Kidney (tissue), 14 donors: ENCODE data around the gene SPARC. TPM values are rescaled to one million over a fixed set of nuclear protein-coding genes. Genes with fewer than 3 reads are reported as not detected.
A peak's percentile ranks its signal among the peaks of the same experiment; 100 is the strongest.

Experiments used
- DNase-seq, 5 donors: peaks; one replicate each; pipeline ENCODE4 v3.0.0-alpha.2; 2013 to 2020
- FAIRE-seq: peaks from 2 replicates; lab custom pipeline; 2012; peaks lifted over from hg19 to GRCh38; lab: Jason Lieb, UNC
- H3K27ac ChIP-seq, 2 donors: one replicate each; pipeline ENCODE4 v1.7.0; 2013; ENCODE audit warnings: low read depth in 2 of 2, low read length in 2 of 2, inconsistent platforms in 1 of 2
- H3K27me3 ChIP-seq: one replicate; pipeline ENCODE4 v1.7.1; 2013; ENCODE audit warnings: low read length, inconsistent platforms; ENCODE audit not compliant: control insufficient read depth, insufficient read depth
- H3K36me3 ChIP-seq, 3 donors: one replicate each; pipeline versions ENCODE4 v1.7.0 to v1.7.1; 2013; ENCODE audit warnings: low read length in 3 of 3, control low read depth in 1 of 3, inconsistent platforms in 1 of 3; ENCODE audit not compliant: insufficient read depth in 3 of 3, control insufficient read depth in 2 of 3
- H3K4me1 ChIP-seq, 3 donors: one replicate each; pipeline versions ENCODE4 v1.7.0 to v1.7.1; 2013; ENCODE audit warnings: low read length in 3 of 3, inconsistent platforms in 1 of 3, low read depth in 1 of 3; ENCODE audit not compliant: control insufficient read depth in 2 of 3, insufficient read depth in 2 of 3
- H3K4me3 ChIP-seq, 3 donors: one replicate each; pipeline versions ENCODE4 v1.7.0 to v1.8.1; 2013; ENCODE audit warnings: low read length in 3 of 3, control low read depth in 1 of 3, inconsistent platforms in 1 of 3
- H3K9ac ChIP-seq, 3 donors: one replicate each; pipeline versions ENCODE4 v1.7.0 to v1.7.1; 2013; ENCODE audit warnings: low read length in 3 of 3, control low read depth in 1 of 3, inconsistent platforms in 1 of 3
- H3K9me3 ChIP-seq, 3 donors: one replicate each; pipeline versions ENCODE4 v1.7.0 to v1.7.1; 2013; ENCODE audit warnings: low read length in 3 of 3, control low read depth in 1 of 3, inconsistent platforms in 1 of 3; ENCODE audit not compliant: control insufficient read depth in 2 of 3, insufficient read depth in 1 of 3
- intact Hi-C: fragments of 100-400 bp; cut with DNase I; formaldehyde crosslinking; loops from one replicate; pipeline ENCODE4 v1.11.1; 2022
- polyA plus RNA-seq: library from polyadenylated mRNA; stranded (reverse); fragments of 350-450 nt; fragmentation: Illumina TruSeq; extraction: RNeasy Lipid Tissue Mini Kit (QIAGEN cat#74804); gene quantifications from one replicate; pipeline ENCODE4 v1.2.3, GENCODE V29; 2014; ENCODE audit warnings: low read depth, low replicate concordance; ENCODE audit not compliant: insufficient read depth
- total RNA-seq: library from RNA; stranded (reverse); fragmentation: NEBNext Ultra II Directional; extraction: Animal tissue kit (Norgen Biotek cat#: 25700); gene quantifications from one replicate; pipeline ENCODE4 v1.2.1, GENCODE V29; 2021
- TF ChIP-seq, protein P1 (sequence below): IDR thresholded peaks from 3 replicates; pipeline ENCODE4 v1.5.1; 2012; ENCODE audit warnings: mild to moderate bottlenecking, moderate library complexity, borderline replicate concordance; ENCODE audit not compliant: insufficient read depth; ENCODE audit errors: extremely low read depth
- donor health status: control.
- donor health status: control.
- donor health status: control.
- donor health status: control.
- donor health status: control.
- donor health status: DM: yes; HTN: yes; CAD: no.
- donor health status: Normal renal cell carcinoma (clear cell type).

The SPARC gene
- total and polyA plus RNA-seq, 2 donors from 2014 or later, result 581 to 637 TPM

DNA sequence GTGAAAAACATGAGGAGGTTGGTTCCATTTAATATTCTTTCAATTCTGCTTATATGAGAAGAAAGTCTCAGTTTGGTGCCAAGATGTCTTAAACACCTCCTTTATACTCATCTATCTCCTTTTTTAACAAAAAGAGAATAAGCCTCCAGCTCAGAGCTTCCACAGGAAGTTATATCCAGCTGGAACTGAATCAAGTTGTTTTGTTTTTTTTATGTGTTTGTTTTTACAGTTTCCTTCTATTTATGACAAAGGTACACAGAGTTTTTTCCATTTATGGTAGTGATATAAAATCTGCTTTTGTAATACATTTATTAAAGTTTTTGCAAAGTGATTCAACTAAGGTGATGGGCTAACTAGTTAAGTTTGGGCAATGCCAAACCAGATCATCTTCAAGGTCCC, 10.4 kb downstream of the SPARC start:
- H3K27ac ChIP-seq, result peak overlapping the region; percentile 71 to 95
- intact Hi-C loops, result no loop called here
- peaks cover 10 to 31% (median 22%) of the 10 kb centered on the region in 3 donors for H3K36me3 ChIP-seq
- no peak for DNase-seq
- TF ChIP-seq, protein P1, sequence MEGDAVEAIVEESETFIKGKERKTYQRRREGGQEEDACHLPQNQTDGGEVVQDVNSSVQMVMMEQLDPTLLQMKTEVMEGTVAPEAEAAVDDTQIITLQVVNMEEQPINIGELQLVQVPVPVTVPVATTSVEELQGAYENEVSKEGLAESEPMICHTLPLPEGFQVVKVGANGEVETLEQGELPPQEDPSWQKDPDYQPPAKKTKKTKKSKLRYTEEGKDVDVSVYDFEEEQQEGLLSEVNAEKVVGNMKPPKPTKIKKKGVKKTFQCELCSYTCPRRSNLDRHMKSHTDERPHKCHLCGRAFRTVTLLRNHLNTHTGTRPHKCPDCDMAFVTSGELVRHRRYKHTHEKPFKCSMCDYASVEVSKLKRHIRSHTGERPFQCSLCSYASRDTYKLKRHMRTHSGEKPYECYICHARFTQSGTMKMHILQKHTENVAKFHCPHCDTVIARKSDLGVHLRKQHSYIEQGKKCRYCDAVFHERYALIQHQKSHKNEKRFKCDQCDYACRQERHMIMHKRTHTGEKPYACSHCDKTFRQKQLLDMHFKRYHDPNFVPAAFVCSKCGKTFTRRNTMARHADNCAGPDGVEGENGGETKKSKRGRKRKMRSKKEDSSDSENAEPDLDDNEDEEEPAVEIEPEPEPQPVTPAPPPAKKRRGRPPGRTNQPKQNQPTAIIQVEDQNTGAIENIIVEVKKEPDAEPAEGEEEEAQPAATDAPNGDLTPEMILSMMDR, result no peak
- no peak for FAIRE-seq
- no peak overlapping the region for H3K9ac ChIP-seq
- no peaks in the 10 kb centered on the region for H3K9me3 ChIP-seq
- H3K27me3 ChIP-seq, result no peaks in the 10 kb centered on the region
- H3K4me1 ChIP-seq, result peaks cover 4 to 56% (median 39%) of the 10 kb centered on the region in 3 donors
- no peak overlapping the region for H3K4me3 ChIP-seq

DNA sequence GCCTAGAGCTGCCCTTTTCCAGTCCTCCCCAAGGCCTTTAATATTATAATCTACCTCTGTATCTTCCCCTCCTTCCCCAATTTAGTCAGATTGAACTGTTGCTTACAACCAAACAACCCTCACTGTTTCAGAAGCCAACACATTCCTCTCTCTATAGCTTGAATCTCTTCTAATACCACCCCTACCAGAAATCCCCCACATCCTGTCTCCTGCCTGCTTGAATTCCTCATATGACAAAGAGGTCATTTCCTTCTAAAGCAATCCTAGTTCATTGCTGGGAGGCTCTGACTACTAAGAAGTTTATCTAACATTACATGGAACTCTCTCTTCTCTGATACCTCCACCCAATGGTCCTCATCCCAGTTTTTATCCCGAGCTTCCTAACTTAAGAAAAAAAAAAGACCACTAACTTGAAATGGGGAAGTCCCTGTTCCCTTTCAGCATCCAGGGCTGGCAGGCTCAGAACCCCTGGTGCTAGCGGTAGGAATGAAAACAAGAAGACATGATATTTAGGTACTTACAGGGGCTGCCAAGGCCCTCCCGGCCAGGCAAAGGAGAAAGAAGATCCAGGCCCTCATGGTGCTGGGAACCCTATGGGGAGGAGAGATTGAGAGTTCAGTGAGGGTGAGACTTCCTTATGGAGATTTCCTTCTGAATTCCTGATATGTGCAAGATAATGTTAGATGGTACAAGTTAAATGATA, 11.0 kb downstream of the SPARC start:
- H3K27ac ChIP-seq, result peak overlapping the region; percentile 71 to 95
- H3K9ac ChIP-seq, result no peak overlapping the region
- DNase-seq, result peak in 1 of 5 donors; percentile 30
- peaks cover 4 to 54% (median 43%) of the 10 kb centered on the region in 3 donors for H3K4me1 ChIP-seq
- FAIRE-seq, result no peak
- H3K9me3 ChIP-seq, result no peaks in the 10 kb centered on the region
- intact Hi-C loops, result no loop called here
- no peaks in the 10 kb centered on the region for H3K27me3 ChIP-seq
- no peak overlapping the region for H3K4me3 ChIP-seq
- peaks cover 11 to 36% (median 22%) of the 10 kb centered on the region in 3 donors for H3K36me3 ChIP-seq
- TF ChIP-seq, protein P1, result no peak

DNA sequence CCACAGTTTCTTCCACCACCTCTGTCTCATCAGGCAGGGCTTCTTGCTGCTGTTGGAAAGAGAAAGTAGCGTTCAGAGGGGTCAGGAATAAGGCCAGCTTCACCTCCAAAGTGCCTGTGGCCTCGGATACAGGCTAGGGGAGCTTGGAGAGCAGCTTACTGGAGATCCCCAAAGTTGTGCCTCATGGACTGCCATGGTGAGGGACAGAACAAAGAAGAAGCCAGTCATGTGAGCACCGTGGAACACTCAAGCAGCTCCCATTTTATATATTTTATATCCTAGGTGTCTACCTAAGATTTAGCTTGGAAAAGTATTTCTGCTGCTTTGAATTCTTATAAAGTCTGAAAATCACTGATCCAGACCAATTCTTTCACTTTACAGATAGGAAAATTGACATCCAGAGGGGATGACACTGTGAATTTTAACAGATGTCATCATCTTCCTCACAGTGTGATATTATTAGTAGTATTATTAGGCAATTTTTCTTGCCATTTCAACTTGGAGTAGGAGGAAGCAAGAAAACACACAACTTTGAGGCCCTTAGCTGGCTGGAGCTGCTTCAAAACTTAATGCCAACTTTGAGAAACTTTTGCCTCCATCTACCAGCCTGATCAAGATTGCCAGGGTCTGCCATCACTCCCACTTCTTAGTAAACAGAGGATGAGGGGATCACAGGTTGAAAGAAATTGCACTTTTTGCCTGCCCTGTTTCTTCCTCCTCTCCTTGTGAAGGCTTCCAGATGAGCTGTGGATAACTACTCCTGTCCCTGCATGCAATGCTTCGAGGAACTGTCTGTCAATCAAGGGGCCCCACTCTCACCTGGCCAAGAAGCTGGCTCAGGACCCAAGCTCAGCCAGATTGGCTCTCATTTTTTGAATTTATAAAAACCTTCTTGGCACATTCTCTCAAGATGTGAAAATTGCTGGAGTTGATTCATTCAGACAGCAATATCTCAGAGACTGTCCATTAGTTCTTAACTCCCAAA, 11.8 kb downstream of the SPARC start:
- Histone ChIP-seq H3K9ac (no peak overlapping the region), H3K36me3 (peaks cover 10 to 44% (median 22%) of the 10 kb centered on the region in 3 donors), H3K4me1 (peaks cover 4 to 58% (median 43%) of the 10 kb centered on the region in 3 donors), H3K4me3 (no peak overlapping the region), H3K27ac (peak overlapping the region; percentile 71 to 95), H3K27me3 (no peaks in the 10 kb centered on the region), H3K9me3 (no peaks in the 10 kb centered on the region)
- TF ChIP-seq, protein P1, result no peak
- DNase-seq (no peak), FAIRE-seq (no peak)
- intact Hi-C loops, result no loop called here
